Lung (tissue), 12 donors: ENCODE data around the gene GLIS1. TPM values are rescaled to one million over a fixed set of nuclear protein-coding genes. Genes with fewer than 3 reads are reported as not detected.

Experiments used
- ATAC-seq: fragments of 200-7000 bp; cut with Tn5 transposase; one replicate; pipeline ENCODE4 v1.9.1; 2020; ENCODE audit warnings: moderate number of reproducible peaks; ENCODE audit not compliant: insufficient read depth, low FRiP score
- DNase-seq, 3 donors: peaks; one replicate each; pipeline ENCODE4 v3.0.0-alpha.2; 2013 to 2017
- H3K27ac ChIP-seq, 2 donors: one replicate each; pipeline ENCODE4 v1.5.1; 2013; ENCODE audit warnings: mild to moderate bottlenecking in 2 of 2, moderate library complexity in 2 of 2, control low read depth in 1 of 2, inconsistent platforms in 1 of 2, low read depth in 1 of 2, low read length in 1 of 2
- H3K27me3 ChIP-seq, 3 donors: one replicate each; pipeline ENCODE4 v1.5.1; 2013; ENCODE audit warnings: low read length in 2 of 3; ENCODE audit not compliant: control insufficient read depth in 3 of 3, insufficient read depth in 3 of 3
- H3K36me3 ChIP-seq, 4 donors: one replicate each; pipeline ENCODE4 v1.5.1; 2013; ENCODE audit warnings: low read length in 4 of 4, mild to moderate bottlenecking in 1 of 4, moderate library complexity in 1 of 4; ENCODE audit not compliant: control insufficient read depth in 4 of 4, insufficient read depth in 4 of 4
- H3K4me1 ChIP-seq, 5 donors: one replicate each; pipeline ENCODE4 v1.5.1; 2013; ENCODE audit warnings: low read length in 5 of 5, mild to moderate bottlenecking in 2 of 5, moderate library complexity in 1 of 5; ENCODE audit not compliant: control insufficient read depth in 5 of 5, insufficient read depth in 5 of 5
- H3K4me3 ChIP-seq: one replicate; pipeline ENCODE4 v1.5.1; 2013; ENCODE audit warnings: mild to moderate bottlenecking, control low read depth, moderate library complexity
- H3K9ac ChIP-seq, 2 donors: one replicate each; pipeline ENCODE4 v1.5.1; 2013; ENCODE audit warnings: low read length in 2 of 2, control low read depth in 1 of 2; ENCODE audit not compliant: insufficient read depth in 1 of 2
- H3K9me3 ChIP-seq, 4 donors: one replicate each; pipeline ENCODE4 v1.5.1; 2013; ENCODE audit warnings: low read length in 3 of 4, mild to moderate bottlenecking in 1 of 4, moderate library complexity in 1 of 4; ENCODE audit not compliant: control insufficient read depth in 4 of 4, insufficient read depth in 3 of 4
- WGBS, 2 donors: extraction: QIAGEN DNeasy Blood & Tissue Kit; methylation state at CpG; one replicate each; pipeline ENCODE4 v1.1.7; 2013; 5-methylcytosine and 5-hydroxymethylcytosine counted together
- polyA plus RNA-seq, 2 donors: library from polyadenylated mRNA; stranded (reverse); fragments of 200-250 nt; gene quantifications; one replicate each; pipeline ENCODE4 v1.2.1, GENCODE V29; 2013
- total RNA-seq, 2 donors: library from RNA; depleted of rRNA in 1 of 2; stranded (reverse); fragments of >200 nt in 1 of 2; gene quantifications; one replicate each; pipeline ENCODE4 v1.2.1, GENCODE V29; 2014 to 2021
- TF ChIP-seq, protein P1 (sequence below): IDR thresholded peaks from 2 replicates; pipeline ENCODE4 v1.5.1; 2012; ENCODE audit warnings: mild to moderate bottlenecking; ENCODE audit errors: control extremely low read depth, extremely low read depth
- donor health status: control.
- donor health status: control.
- donor health status: Bipolar disorder and iron deficiency.
- donor health status: healthy.
- donor health status: DM: yes; HTN: yes; CAD: no.

The GLIS1 gene
- total and polyA plus RNA-seq, 4 donors = 0.05 to 0.18 (median 0.17) TPM; not detected in 1

DNA sequence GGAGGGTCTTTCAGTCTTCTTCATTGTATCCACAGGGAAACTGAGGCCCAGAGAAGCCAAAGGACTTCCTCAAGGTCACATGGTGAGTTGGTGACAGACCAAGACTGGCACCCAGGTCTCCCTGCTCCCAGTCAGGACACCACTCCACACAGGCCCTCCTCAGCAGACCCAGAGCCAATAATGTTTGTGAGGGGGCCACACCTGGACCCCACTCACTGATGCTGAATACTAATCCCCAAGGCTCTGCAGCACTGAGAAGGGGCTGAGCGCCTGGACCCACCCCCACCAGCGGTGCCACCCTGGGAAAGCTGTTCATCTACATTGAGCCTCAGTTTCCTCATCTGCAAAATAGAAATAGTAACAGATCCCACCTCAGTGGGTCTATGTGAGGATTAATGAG, 79.5 kb downstream of the GLIS1 start:
- no peaks in the 10 kb centered on the region for H3K4me1 ChIP-seq
- 92 to 98% methylated on average over 2 of the region's 2 CpGs for WGBS, 2 donors
- no peak for DNase-seq
- TF ChIP-seq, protein P1, sequence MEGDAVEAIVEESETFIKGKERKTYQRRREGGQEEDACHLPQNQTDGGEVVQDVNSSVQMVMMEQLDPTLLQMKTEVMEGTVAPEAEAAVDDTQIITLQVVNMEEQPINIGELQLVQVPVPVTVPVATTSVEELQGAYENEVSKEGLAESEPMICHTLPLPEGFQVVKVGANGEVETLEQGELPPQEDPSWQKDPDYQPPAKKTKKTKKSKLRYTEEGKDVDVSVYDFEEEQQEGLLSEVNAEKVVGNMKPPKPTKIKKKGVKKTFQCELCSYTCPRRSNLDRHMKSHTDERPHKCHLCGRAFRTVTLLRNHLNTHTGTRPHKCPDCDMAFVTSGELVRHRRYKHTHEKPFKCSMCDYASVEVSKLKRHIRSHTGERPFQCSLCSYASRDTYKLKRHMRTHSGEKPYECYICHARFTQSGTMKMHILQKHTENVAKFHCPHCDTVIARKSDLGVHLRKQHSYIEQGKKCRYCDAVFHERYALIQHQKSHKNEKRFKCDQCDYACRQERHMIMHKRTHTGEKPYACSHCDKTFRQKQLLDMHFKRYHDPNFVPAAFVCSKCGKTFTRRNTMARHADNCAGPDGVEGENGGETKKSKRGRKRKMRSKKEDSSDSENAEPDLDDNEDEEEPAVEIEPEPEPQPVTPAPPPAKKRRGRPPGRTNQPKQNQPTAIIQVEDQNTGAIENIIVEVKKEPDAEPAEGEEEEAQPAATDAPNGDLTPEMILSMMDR = no peak
- no peaks in the 10 kb centered on the region for H3K36me3 ChIP-seq
- no peak overlapping the region for H3K9ac ChIP-seq
- no peak overlapping the region for H3K27ac ChIP-seq
- no peaks in the 10 kb centered on the region for H3K9me3 ChIP-seq
- peaks cover 0 to 26% (median 11%) of the 10 kb centered on the region in 3 donors for H3K27me3 ChIP-seq
- H3K4me3 ChIP-seq = no peak overlapping the region
- ATAC-seq = no peak

DNA sequence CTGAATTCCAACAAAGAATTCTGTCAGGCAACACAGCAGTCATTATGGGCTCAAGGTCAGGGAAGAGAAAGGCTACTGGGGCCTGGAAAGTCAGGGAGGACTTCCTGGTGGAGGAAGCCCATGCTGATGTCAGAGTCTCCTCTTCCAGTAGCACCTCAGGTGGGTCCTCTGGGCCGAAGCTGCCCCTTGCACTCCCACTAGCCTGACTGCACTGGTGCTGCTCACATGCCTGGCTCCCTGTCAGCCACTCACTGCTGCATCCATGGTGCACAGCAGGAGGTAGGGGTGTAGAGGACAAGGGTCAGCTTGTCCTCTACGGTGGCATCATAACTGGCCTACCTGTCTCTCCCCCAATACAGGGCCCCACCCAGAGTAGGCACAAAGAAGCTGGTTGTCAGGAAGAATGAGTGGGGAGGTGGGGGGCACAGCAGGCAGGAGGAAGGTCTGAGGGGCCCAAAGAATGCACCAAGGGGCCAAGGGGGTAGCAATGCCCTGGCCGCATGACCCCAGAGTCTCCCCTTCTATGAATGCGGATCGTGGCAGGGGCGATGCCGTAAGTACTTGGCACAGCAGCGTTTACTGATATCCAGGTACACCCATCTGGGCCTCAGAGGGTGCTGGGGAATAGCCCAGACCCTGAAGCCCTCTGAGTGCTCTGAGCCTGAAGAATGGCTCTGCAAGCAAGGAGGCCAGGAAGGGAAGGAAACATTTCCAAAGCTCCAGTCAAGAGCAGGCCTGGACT, 80.3 kb downstream of the GLIS1 start:
- no peak overlapping the region for H3K9ac ChIP-seq
- 77 to 90% methylated on average over 8 of the region's 8 CpGs for WGBS, 2 donors
- H3K4me3 ChIP-seq = no peak overlapping the region
- no peaks in the 10 kb centered on the region for H3K9me3 ChIP-seq
- DNase-seq (no peak), ATAC-seq (no peak)
- no peaks in the 10 kb centered on the region for H3K4me1 ChIP-seq
- TF ChIP-seq, protein P1 = no peak
- H3K36me3 ChIP-seq = no peaks in the 10 kb centered on the region
- H3K27ac ChIP-seq = no peak overlapping the region
- H3K27me3 ChIP-seq = peaks cover 0 to 32% (median 11%) of the 10 kb centered on the region in 3 donors

DNA sequence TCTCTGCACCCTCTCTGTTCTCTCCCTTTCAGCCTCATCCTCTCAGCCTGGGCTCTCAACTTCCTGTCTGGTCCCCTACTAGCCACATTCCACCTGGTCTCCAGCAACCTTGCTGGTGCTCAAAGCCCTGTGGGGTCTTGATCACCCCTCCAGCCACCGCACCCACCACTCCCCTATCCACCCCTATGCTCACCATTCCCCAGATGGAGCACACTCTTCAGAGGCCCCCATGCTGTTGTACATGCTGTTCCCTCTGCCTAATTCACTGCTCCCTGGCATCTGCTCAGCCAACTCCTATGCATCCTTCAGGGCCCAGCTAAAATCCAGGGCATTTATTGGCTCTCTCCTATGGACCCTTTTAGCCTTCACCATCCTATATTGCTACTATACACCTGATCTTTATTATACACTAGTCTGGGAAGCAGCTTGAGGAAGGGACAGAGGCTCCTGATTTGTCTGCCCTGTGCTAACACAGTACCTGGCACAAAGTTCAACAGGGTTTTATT, 81.0 kb downstream of the GLIS1 start:
- no peaks in the 10 kb centered on the region for H3K36me3 ChIP-seq
- H3K27me3 ChIP-seq = peaks cover 0 to 29% (median 11%) of the 10 kb centered on the region in 3 donors
- 90 to 92% methylated on average over 1 of the region's 1 CpG for WGBS, 2 donors
- no peaks in the 10 kb centered on the region for H3K4me1 ChIP-seq
- no peak for ATAC-seq
- peaks cover 0 to 1% (median 0%) of the 10 kb centered on the region in 4 donors for H3K9me3 ChIP-seq
- no peak overlapping the region for H3K9ac ChIP-seq
- TF ChIP-seq, protein P1 = no peak
- H3K4me3 ChIP-seq = no peak overlapping the region
- no peak for DNase-seq
- no peak overlapping the region for H3K27ac ChIP-seq
